K562 (cell line): Measurements from ENCODE around the gene POMGNT2. TPM values are rescaled to one million over a fixed set of nuclear protein-coding genes. Genes with fewer than 3 reads are reported as not detected.
A peak's percentile ranks its signal among the peaks of the same experiment; 100 is the strongest.

Experiments used
- ATAC-seq: fragments of 200-7000 bp; cut with Tn5 transposase; 3 replicates; pipeline ENCODE4 v1.9.1; 2020; ENCODE audit warnings: moderate library complexity
- BruUV-seq: library from RNA; stranded (reverse); fragments of 400-500 nt; replicated peaks from 2 replicates; lab custom pipeline; 2021; lab: Mats Ljungman, UMichigan
- CTCF ChIA-PET: fragments of 300-600 bp; formaldehyde crosslinking; extraction: SDS; loops from one replicate; lab custom pipeline; 2021; ENCODE audit warnings: low intra/inter-chr PET ratio; lab: Yijun Ruan, JAX
- POLR2A ChIA-PET: fragments of 300-600, 350-650 bp; sonication (Branson Sonifier 250); formaldehyde crosslinking; extraction: SDS; loops from one replicate; lab custom pipeline; 2021; ENCODE audit warnings: antibody characterized with exemption, inconsistent platforms; lab: Yijun Ruan, JAX
- DNase-seq, 4 experiments: peaks; one replicate each; pipeline versions ENCODE4 v3.0.0 to v3.0.0-alpha.2; 2011 to 2018; ENCODE audit warnings: low spot score in 3 of 4, mixed read lengths in 3 of 4; ENCODE audit errors: extremely low read depth in 1 of 4
- FAIRE-seq: peaks from 2 replicates; lab custom pipeline; 2011; peaks lifted over from hg19 to GRCh38; lab: Jason Lieb, UNC
- H2AFZ ChIP-seq: 2 replicates; pipeline ENCODE4 v1.6.0; 2011; ENCODE audit warnings: low read depth, low read length, control low read depth, inconsistent platforms
- H3K27ac ChIP-seq: fragments of 200-600 bp; 3 replicates; pipeline ENCODE4 v1.8.0; 2011; ENCODE audit warnings: low read depth, mild to moderate bottlenecking, control low read depth, inconsistent platforms, low read length, moderate library complexity, mixed read lengths; ENCODE audit errors: extremely low read depth
- H3K27me3 ChIP-seq, 2 experiments: fragments of 300-600 bp in 1 of 2; 2 replicates in 1 of 2; 3 replicates in 1 of 2; pipeline versions ENCODE4 v1.6.0 to v1.8.0; 2011; ENCODE audit warnings: inconsistent platforms in 2 of 2, low read length in 2 of 2, mild to moderate bottlenecking in 1 of 2, mixed read lengths in 1 of 2, moderate library complexity in 1 of 2; ENCODE audit not compliant: control insufficient read depth in 2 of 2, insufficient read depth in 2 of 2
- H3K36me3 ChIP-seq: fragments of 300-600 bp; 3 replicates; pipeline ENCODE4 v1.8.0; 2011; ENCODE audit warnings: mild to moderate bottlenecking, low read length, inconsistent platforms; ENCODE audit not compliant: control insufficient read depth, insufficient read depth
- H3K4me1 ChIP-seq, 2 experiments: fragments of 200-600 bp in 1 of 2; replicated peaks in 1 of 2; 2 replicates in 1 of 2; 3 replicates in 1 of 2; pipeline versions ENCODE4 v1.5.1 to v1.8.0; 2011; ENCODE audit warnings: inconsistent platforms in 2 of 2, low read length in 2 of 2, mild to moderate bottlenecking in 1 of 2, mixed read lengths in 1 of 2, moderate library complexity in 1 of 2; ENCODE audit not compliant: control insufficient read depth in 2 of 2, insufficient read depth in 2 of 2
- H3K4me2 ChIP-seq: 2 replicates; pipeline ENCODE4 v1.6.1; 2011; ENCODE audit warnings: low read length, control low read depth, inconsistent platforms, mixed read lengths; ENCODE audit not compliant: insufficient read depth
- H3K4me3 ChIP-seq: fragments of 200-600 bp; sonication (generic), shearing (Covaris generic); 2 replicates; pipeline ENCODE4 v1.5.1; 2016; ENCODE audit warnings: control low read depth, inconsistent platforms
- H3K79me2 ChIP-seq: fragments of 200-600 bp; 3 replicates; pipeline ENCODE4 v1.8.0; 2011; ENCODE audit warnings: low read length, inconsistent platforms; ENCODE audit not compliant: control insufficient read depth, insufficient read depth
- H3K9ac ChIP-seq, 2 experiments: 2 replicates each; pipeline versions ENCODE4 v1.6.0 to v1.6.1; 2011; ENCODE audit warnings: low read depth in 2 of 2, low read length in 2 of 2, control low read depth in 1 of 2, inconsistent platforms in 1 of 2, mild to moderate bottlenecking in 1 of 2, mixed read lengths in 1 of 2; ENCODE audit not compliant: insufficient read depth in 1 of 2
- H3K9me1 ChIP-seq: one replicate; pipeline ENCODE4 v1.6.0; 2011; ENCODE audit warnings: inconsistent platforms, mild to moderate bottlenecking, low read length, moderate library complexity; ENCODE audit not compliant: control insufficient read depth, insufficient read depth
- H3K9me3 ChIP-seq: replicated peaks from 2 replicates; pipeline ENCODE4 v1.5.1; 2011; ENCODE audit warnings: low read depth, low read length, inconsistent platforms; ENCODE audit not compliant: control insufficient read depth, insufficient read depth
- H4K20me1 ChIP-seq: replicated peaks from 2 replicates; pipeline ENCODE4 v1.6.1; 2011; ENCODE audit warnings: low read length, inconsistent platforms, mixed read lengths; ENCODE audit not compliant: control insufficient read depth, insufficient read depth
- C11orf30 ChIP-seq: fragments of 450-650 bp; IDR thresholded peaks from 2 replicates; pipeline ENCODE4 v1.6.1; 2016; ENCODE audit warnings: low read depth, mild to moderate bottlenecking
- MAFF ChIP-seq: IDR thresholded peaks from 2 replicates; pipeline ENCODE4 v1.6.1; 2012; ENCODE audit warnings: low read length, improper control_type of control experiment
- MAFG ChIP-seq: fragments of 450-650 bp; conservative IDR thresholded peaks from 2 replicates; pipeline ENCODE4 v1.6.1; 2016; ENCODE audit warnings: missing genetic modification characterization, missing compliant biosample characterization
- ZNF316 ChIP-seq: fragments of 450-650 bp; IDR thresholded peaks from 2 replicates; pipeline ENCODE4 v1.6.1; 2016
- WGBS: fragments of 100-300 bp; shearing (Covaris generic); methylation state at CpG from one replicate; pipeline ENCODE4 v1.1.6; 2016; ENCODE audit warnings: low coverage, mixed read lengths; ENCODE audit not compliant: insufficient coverage; ENCODE audit errors: missing lambda C conversion rate; 5-methylcytosine and 5-hydroxymethylcytosine counted together
- in situ Hi-C: fragments of 300-500 bp; cut with MboI; formaldehyde crosslinking; loops from 4 replicates; pipeline ENCODE4 v1.15.0; 2018; ENCODE audit warnings: inconsistent platforms, mixed read lengths
- intact Hi-C: fragments of 100-400 bp; cut with micrococcal nuclease; formaldehyde crosslinking; loops from 2 replicates; pipeline ENCODE4 v1.14.2; 2022
- polyA plus RNA-seq, 8 experiments: library from polyadenylated mRNA; depleted of rRNA in 4 of 8; stranded (reverse) in 5 of 8; unstranded in 3 of 8; fragments of >200 nt; fragmentation: Nextera tagmentation in 2 of 8; fragmentation: Illumina TruSeq in 1 of 8; extraction: Ambion mirVana in 2 of 8; extraction: Trizol in 1 of 8; gene quantifications; 2 replicates each; pipeline versions ENCODE4 v1.2.1 to v1.2.3, GENCODE V29; 2011 to 2014; ENCODE audit warnings: inconsistent platforms in 1 of 8, missing spikeins in 1 of 8
- total RNA-seq, 7 experiments: library from RNA; depleted of rRNA in 6 of 7; stranded (reverse); fragments of >200 nt in 6 of 7; fragmentation: Illumina TruSeq in 2 of 7; extraction: Trizol in 2 of 7; gene quantifications; 2 replicates each; pipeline versions ENCODE4 v1.2.1 to v1.2.3, GENCODE V29; 2011 to 2021; ENCODE audit warnings: low replicate concordance in 1 of 7
- TF ChIP-seq, protein P1 (sequence below): fragments of 250-450 bp; sonication (Bioruptor Pico); IDR thresholded peaks from 2 replicates; pipeline ENCODE4 v1.8.0; 2021; ENCODE audit warnings: moderate library complexity, mild to moderate bottlenecking, inconsistent platforms
- TF ChIP-seq, protein P2 (sequence below), 2 experiments: fragments of 450-650 bp; formaldehyde crosslinking in 1 of 2; IDR thresholded peaks; 2 replicates each; pipeline versions ENCODE4 v1.4.0 to v1.6.1; 2014 to 2020; ENCODE audit warnings: mild to moderate bottlenecking in 2 of 2, borderline replicate concordance in 1 of 2, low read depth in 1 of 2
- TF ChIP-seq, protein P3 (sequence below): fragments of 250-450 bp; sonication (Bioruptor Pico); IDR thresholded peaks from 2 replicates; pipeline ENCODE4 v1.8.0; 2021; ENCODE audit warnings: mild to moderate bottlenecking, moderate library complexity

POMGNT2 gene
- total and polyA plus RNA-seq, 9 of the 15 experiments (the other 6 are each of a cell fraction or from before 2014, with no cell fraction given): 0.65 to 14.1 (median 10.3) TPM

DNA sequence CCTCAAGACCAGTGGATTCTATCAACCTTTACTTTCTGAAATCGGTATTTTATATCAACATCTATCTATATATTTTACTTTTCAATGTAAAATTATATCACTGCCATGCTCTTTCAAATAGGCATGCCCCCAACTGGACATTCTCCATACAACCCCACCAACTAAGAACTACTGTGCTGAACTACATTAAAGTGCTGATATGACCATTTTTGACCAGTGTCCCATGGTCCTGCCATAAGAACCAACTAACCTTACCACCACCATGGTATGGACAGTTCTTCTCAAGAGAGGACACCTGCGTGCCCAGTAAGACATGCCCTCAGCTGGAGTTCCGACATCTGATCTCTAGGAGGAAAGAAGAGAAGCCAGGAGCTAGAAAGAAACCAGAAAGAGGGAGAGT lies 15.6 kb downstream of the POMGNT2 start:
- Histone ChIP-seq H3K27ac (no peak overlapping the region), H3K9me1 (no peaks in the 10 kb centered on the region), H3K36me3 (no peaks in the 10 kb centered on the region), H3K4me3 (no peak overlapping the region), H3K27me3 (peaks cover 0 to 5% of the 10 kb centered on the region in 2 experiments; a peak in 1 of 5 replicates), H3K4me1 (peaks cover 0 to 10% of the 10 kb centered on the region in 2 experiments; a peak in 3 of 5 replicates), H4K20me1 (peaks cover 19% of the 10 kb centered on the region), H3K79me2 (no peaks in the 10 kb centered on the region), H2AFZ (no peak overlapping the region), H3K9me3 (no peaks in the 10 kb centered on the region), H3K9ac (no peak overlapping the region), H3K4me2 (no peak overlapping the region)
- WGBS: 12% methylated on average over 3 of the region's 3 CpGs
- no peak for DNase-seq
- no peak for FAIRE-seq
- intact Hi-C loops: no loop called here
- TF ChIP-seq, protein P1, sequence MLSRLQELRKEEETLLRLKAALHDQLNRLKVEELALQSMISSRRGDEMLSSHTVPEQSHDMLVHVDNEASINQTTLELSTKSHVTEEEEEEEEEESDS: no peak
- TF ChIP-seq, protein P2, sequence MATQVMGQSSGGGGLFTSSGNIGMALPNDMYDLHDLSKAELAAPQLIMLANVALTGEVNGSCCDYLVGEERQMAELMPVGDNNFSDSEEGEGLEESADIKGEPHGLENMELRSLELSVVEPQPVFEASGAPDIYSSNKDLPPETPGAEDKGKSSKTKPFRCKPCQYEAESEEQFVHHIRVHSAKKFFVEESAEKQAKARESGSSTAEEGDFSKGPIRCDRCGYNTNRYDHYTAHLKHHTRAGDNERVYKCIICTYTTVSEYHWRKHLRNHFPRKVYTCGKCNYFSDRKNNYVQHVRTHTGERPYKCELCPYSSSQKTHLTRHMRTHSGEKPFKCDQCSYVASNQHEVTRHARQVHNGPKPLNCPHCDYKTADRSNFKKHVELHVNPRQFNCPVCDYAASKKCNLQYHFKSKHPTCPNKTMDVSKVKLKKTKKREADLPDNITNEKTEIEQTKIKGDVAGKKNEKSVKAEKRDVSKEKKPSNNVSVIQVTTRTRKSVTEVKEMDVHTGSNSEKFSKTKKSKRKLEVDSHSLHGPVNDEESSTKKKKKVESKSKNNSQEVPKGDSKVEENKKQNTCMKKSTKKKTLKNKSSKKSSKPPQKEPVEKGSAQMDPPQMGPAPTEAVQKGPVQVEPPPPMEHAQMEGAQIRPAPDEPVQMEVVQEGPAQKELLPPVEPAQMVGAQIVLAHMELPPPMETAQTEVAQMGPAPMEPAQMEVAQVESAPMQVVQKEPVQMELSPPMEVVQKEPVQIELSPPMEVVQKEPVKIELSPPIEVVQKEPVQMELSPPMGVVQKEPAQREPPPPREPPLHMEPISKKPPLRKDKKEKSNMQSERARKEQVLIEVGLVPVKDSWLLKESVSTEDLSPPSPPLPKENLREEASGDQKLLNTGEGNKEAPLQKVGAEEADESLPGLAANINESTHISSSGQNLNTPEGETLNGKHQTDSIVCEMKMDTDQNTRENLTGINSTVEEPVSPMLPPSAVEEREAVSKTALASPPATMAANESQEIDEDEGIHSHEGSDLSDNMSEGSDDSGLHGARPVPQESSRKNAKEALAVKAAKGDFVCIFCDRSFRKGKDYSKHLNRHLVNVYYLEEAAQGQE (IDR thresholded peaks at IDR 0.05; ENCODE audit: borderline replicate concordance): no peak
- TF ChIP-seq, protein P2 (CRISPR knock-in tag; IDR thresholded peaks at IDR 0.05; ENCODE audit: low read depth): no peak
- TF ChIP-seq C11orf30 (peak; percentile 82), MAFF (peak; percentile 64), MAFG (tag) (peak; percentile 67), ZNF316 (peak; percentile 89)
- TF ChIP-seq, protein P3, sequence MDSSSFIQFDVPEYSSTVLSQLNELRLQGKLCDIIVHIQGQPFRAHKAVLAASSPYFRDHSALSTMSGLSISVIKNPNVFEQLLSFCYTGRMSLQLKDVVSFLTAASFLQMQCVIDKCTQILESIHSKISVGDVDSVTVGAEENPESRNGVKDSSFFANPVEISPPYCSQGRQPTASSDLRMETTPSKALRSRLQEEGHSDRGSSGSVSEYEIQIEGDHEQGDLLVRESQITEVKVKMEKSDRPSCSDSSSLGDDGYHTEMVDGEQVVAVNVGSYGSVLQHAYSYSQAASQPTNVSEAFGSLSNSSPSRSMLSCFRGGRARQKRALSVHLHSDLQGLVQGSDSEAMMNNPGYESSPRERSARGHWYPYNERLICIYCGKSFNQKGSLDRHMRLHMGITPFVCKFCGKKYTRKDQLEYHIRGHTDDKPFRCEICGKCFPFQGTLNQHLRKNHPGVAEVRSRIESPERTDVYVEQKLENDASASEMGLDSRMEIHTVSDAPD (CRISPR knock-in tag): no peak
- in situ Hi-C loops: no loop called here
- ChIA-PET CTCF (no interaction called here), POLR2A (interaction anchor here (0.6 to 3.0 kb wide), 2 partner anchors 13 to 108 kb away, joined by 3 to 10 read pairs; no protein-coding TSS in a partner anchor)
- no TSS peak for BruUV-seq
- no peak for ATAC-seq
